NCI-H446 treated with DMSO at 0.1 percent for 48 hours (cell line): ENCODE results near the gene TYROBP.
"Not testable (repeated sequence)": the region's sequence is repeated elsewhere in the genome, so short reads cannot be mapped to it uniquely, and the experiment has no call there.

Source experiments
- DNase-seq: peaks from one replicate; lab custom pipeline; 2025; lab: John Stamatoyannopoulos, UW

TYROBP gene

DNA sequence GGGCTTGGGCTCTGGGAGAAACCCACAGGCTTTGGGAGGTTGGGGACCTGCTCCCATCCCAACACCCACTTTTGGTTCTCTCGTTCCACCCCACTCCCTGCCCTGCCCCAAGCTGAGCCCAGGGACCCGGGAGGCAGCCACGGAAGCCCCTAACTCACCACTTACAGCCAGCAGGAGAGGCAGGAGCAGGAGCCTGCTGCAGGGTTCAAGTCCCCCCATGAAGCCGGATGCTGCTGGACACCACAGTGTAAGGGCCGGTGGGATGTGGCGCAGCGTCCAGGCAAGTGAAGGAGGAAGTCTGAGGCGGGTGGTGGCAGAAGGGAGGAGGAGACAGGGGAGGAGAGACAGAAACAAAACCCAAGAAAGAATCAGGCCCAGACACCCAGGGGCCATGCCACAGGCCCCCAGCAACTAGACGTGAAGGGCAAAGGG is at the start of gene TYROBP:
TSS of gene TYROBP (minus strand) at position 286 of the 432 bp plus-strand sequence. CDS start at position 219, 67 bp downstream.
- no peak for DNase-seq

DNA sequence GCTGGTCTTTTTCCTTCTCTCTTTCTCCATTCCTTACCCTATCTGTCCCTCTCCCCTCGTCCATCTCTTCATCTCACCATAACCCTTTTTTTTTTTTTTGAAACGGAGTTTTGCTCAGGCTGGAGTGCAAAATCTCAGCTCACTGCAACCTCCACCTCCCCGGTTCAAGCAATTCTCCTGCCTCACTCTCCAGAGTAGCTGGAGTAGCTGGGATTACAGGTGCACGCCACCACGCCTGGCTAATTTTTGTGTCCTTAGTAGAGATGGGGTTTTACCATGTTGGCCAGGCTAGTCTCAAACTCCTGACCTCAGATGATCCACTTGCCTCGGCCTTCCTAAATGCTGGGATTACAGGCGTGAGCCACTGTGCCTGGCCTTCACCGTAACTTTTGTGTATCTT is 49.3 kb upstream of the TYROBP start:
- DNase-seq = not testable (repeated sequence)

DNA sequence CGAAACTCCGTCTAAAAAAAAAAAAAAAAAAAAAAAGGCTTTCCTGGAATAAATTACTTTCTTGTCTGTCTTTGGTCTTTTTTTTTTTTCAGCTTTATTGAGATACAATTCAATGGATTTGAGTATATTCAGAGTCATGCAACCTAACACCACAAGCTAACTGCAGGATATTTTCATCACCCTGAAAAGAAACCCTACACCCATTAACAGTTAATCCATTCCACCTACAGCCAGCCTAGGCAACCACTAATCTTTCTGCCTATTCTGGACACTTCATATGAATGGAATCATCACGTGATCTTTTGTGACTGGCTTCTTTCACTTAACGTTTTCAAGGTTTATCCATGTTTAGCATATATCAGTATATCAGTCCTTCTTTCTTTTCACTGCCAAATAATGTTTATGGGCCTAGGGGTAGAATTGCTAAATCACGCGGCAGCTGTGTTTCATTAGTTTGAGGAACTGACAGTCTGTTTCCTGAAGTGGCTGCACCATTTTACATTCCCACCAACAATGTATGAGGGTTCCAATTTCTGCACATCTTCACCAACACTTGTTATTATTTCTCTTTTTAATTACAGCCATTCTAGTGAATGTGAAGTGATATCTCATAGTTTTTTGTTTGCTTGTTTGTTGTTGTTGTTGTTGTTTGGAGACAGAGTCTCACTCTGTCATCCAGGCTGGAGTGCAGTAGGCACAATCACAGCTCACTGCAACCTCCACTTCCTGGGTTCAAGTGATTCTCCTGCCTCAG is 48.0 kb upstream of the TYROBP start:
- DNase-seq = no peak

DNA sequence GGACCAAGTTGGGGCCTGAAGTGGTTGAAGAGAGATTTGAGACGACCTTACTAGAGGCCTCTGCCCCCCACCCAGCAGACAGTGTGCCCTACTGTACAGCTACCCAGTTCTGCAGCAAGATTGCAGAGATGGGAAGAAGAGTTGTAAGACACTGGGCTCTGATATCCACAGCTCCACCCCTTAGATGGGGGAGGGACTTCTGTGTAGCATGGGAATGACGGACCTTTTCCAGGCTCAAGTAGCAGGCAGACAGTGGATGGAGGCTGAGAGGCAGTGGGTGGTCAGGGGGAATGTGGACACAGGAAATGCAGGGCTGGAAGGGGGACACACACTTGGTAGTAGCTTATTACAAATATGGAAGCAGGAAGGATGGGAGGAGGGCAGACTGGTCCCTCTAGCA is 41.0 kb upstream of the TYROBP start:
- no peak for DNase-seq

DNA sequence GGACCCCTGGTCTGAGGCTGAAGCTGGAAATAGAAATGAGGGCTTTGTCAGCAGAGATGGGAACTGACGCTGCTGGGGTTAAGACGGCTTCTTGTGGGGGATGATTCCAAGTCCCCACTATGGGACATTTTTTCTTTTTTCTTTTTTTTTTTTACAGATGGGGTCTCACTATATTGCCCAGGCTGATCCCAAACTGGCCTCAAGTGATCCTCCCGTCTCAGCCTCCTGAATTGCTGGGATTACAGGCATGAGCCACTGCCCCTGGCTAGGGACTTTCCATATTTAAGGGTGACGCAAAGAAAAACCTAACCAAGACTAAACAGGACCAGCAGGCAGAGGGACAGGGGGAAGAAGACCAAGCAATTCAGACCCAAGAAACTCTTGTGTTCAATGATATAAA is 38.1 kb upstream of the TYROBP start:
- no peak for DNase-seq

DNA sequence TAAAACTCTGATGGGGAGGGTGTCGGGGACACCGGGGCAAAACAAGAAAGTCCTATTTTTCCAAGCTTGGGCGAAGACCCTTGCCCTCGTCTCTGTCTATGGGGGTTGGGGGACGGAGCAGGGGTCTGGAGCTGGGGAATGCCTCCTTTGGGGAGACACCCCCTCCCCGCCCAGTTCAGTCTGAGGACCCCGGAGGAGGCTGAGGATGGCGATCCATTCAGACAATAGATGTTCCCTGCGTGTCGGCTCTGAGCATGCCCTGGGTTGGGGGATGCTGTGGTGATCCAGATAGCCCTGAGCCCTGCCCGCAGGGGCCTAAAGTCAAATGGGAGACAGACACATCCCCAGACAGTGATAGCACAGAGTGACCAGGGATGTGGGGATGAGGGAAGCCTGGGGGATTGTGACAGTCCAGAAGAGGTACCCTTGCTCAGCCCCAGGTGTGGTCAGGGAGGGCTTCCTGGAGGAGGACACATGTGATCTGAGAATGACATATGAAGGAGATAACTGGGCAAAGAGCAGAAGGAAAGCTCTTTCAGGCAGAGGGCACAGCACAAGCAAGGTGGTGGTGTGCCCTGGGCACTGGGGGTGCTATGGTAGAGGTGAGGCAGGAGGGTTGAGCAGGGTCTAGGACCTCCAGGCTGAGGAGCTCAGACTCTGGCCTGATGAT is 37.2 kb upstream of the TYROBP start:
- DNase-seq = no peak

DNA sequence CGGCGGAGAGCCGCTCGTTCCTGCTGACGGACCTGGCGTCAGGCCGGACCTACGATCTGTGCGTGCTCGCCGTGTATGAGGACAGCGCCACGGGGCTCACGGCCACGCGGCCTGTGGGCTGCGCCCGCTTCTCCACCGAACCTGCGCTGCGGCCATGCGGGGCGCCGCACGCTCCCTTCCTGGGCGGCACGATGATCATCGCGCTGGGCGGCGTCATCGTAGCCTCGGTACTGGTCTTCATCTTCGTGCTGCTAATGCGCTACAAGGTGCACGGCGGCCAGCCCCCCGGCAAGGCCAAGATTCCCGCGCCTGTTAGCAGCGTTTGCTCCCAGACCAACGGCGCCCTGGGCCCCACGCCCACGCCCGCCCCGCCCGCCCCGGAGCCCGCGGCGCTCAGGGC is 36.5 kb upstream of the TYROBP start:
- DNase-seq = no peak

DNA sequence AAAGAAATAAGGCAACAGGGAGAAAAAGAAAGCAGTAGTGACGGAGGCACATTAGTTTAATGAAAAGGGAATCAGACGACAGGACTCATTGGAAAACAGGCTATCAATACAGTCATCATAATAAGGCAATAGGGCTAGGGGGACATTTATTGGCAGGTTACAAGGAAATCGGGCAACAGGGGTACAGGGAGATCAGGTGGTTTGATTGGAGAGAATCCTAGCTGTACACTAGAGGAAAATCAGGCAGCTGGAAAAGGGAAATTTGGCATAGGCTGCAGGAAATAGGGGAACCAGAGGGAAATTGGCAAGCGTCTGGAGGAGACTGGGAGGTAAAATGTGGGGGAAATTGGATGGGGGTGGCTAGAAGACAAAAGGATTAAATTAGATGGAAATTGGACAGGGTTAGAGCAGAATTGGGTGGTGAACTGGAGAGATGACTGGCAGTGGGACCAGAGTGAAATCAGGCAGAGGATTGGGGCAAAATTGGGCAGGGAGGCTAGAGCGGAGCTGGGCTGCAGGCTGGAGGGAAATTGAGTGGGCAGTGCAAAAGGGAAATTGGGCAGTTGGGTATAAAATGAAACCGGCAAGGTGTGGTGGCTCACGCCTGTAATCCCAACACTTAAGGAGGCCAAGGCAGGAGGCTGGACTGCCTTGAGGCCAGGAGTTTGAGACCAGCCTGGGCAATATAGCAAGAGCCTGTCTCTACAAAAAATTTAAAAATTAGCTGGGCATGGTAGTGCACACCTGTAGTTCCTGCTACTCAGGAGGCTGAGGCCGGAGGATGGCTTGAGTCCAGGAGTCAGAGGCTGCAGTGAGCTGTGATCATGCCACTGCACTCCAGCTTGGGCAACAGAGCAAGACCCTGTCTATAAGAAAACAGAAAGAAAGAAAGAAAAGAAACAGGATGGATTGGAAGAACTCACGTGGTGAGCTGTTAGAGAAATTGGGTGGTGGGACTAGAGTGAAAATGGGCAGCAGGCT is 35.5 kb upstream of the TYROBP start:
- no peak for DNase-seq

DNA sequence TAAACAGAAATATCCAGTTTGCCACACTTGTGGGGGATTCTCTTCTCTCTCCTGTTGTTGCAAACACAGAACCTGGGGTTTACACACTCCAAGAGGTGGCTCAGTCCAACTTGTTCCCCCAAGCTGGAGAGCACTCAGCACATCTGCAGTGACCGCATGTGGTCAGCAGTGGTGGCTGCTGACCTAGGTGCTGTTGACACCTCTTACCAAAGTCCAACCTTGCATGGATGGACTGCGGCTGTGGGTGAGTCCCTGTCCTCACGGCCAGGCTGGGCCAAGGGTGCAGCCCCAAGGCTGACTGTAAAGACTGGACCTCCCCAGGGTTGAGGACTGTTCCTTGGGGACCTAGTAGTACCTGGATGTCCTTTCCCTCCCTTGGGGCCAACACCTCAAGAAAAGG is 34.1 kb upstream of the TYROBP start:
- no peak for DNase-seq

DNA sequence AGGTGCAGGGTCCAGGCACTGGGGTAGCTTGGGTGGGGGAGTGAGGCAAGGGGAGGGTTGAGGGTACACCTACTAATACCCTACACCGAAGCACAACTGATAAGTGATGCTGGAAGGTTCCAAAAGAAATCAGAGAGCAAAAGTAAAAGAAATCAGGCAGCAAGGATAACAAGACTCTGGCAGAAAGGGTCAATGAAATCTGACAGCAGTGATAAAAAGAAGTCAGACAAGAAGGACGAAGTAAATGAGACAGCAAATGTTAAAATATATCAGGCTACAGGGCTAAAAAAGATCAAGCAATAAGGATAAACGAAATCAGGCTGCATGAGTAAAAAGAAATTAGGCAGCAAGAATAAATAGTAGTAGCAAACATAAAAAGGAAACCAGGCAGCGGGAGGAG is 32.7 kb upstream of the TYROBP start:
- DNase-seq = no peak

DNA sequence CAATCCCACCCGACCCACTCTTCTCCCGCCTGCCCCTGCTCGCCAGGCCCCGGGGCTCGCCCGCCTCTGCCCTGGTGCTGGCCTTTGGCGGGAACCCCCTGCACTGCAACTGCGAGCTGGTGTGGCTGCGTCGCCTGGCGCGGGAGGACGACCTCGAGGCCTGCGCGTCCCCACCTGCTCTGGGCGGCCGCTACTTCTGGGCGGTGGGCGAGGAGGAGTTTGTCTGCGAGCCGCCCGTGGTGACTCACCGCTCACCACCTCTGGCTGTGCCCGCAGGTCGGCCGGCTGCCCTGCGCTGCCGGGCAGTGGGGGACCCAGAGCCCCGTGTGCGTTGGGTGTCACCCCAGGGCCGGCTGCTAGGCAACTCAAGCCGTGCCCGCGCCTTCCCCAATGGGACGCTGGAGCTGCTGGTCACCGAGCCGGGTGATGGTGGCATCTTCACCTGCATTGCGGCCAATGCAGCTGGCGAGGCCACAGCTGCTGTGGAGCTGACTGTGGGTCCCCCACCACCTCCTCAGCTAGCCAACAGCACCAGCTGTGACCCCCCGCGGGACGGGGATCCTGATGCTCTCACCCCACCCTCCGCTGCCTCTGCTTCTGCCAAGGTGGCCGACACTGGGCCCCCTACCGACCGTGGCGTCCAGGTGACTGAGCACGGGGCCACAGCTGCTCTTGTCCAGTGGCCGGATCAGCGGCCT is 32.1 kb upstream of the TYROBP start:
- no peak for DNase-seq

DNA sequence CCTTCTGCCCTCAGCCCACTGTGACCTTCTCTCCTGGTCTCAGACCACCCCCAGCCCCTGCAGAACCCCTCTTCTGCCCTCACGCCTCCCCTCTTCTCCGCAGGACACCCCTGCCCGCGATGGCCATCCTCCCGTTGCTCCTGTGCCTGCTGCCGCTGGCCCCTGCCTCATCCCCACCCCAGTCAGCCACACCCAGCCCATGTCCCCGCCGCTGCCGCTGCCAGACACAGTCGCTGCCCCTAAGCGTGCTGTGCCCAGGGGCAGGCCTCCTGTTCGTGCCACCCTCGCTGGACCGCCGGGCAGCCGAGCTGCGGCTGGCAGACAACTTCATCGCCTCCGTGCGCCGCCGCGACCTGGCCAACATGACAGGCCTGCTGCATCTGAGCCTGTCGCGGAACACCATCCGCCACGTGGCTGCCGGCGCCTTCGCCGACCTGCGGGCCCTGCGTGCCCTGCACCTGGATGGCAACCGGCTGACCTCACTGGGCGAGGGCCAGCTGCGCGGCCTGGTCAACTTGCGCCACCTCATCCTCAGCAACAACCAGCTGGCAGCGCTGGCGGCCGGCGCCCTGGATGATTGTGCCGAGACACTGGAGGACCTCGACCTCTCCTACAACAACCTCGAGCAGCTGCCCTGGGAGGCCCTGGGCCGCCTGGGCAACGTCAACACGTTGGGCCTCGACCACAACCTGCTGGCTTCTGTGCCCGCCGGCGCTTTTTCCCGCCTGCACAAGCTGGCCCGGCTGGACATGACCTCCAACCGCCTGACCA is 31.4 kb upstream of the TYROBP start:
- no peak for DNase-seq

DNA sequence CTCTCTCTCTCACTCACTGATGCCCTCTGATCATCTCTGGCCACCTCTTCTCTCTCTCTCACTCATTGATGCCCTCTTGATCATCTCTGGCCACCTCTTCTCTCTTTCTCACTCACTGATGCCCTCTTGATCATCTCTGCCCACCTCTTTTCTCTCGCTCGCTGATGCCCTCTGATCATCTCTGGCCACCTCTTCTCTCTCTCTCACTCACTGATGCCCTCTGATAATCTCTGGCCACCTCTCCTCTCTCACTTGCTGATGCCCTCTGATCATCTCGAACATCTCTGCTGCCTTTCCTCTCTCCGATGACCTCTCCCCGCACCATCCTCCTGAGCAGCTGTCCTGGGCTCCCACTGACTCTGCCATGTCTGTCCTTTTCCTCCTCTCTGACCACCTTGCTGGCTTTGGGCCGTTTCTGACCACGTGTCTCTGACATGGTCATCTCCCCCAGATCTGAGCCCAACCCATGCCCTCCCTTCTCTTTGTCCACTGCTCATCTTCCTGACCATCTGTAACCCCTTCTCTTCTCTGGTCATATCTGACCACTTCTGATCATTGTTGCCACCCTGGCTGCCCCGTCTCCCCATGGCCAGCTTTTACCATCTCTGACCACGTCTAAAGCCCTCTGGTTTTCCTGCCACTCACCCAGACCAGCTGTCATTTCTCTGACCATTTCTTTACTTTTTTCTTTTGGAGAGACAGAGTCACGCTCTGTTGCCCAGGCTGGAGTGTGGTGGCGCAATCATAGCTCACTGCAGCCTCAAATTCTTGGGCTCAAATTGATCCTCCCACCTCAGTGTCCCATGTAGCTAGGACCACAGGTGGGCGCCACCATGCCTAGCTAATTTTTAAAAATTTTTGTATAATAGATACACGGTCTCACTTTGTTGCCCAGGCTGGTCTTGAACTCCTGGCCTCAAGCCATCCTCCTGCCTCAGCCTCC is 30.5 kb upstream of the TYROBP start:
- DNase-seq = no peak

DNA sequence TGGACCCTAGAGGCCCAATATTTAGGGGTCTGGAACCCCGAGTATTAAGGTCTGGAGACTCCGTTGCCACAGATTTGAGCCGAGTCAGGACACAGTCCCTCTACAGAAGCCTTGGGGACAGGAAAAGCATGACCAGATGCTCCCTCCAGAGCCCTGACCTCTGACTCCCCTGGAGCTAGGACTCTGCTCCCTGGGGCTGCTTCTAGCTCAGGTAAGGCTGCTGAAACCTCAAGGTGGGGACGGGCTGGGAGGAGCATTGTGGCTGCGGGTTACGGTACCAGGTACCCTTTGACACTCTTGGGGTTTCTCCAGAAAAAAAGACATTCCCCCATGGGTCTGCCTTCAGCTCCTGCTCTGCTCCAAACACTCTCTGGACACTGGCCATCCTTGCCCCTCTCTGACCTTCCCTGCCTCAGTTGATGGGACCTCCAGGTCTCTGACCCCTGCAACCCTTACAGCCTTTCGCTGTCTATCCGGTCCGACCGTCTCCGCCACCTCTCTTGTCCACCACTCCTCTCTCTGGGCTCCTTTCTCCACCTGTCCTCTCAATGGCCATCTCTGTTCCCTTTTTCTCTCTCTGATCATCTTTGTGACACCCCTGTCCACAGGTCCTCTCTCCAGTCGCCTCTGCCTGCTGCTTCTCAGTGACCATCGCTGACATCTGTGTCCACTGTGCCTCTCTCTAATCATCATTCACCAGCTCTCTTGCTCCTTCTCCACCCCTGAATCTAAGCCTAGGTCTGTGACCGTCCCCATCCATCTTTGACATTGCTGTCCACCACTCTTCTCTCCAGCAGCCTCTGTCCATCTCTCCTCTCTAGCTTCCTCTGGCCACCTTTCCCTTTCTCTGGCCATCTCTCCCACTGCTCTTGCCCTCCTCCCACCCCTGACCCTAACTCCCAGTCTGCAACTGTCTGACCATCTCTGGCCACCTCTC is 29.5 kb upstream of the TYROBP start:
- no peak for DNase-seq

DNA sequence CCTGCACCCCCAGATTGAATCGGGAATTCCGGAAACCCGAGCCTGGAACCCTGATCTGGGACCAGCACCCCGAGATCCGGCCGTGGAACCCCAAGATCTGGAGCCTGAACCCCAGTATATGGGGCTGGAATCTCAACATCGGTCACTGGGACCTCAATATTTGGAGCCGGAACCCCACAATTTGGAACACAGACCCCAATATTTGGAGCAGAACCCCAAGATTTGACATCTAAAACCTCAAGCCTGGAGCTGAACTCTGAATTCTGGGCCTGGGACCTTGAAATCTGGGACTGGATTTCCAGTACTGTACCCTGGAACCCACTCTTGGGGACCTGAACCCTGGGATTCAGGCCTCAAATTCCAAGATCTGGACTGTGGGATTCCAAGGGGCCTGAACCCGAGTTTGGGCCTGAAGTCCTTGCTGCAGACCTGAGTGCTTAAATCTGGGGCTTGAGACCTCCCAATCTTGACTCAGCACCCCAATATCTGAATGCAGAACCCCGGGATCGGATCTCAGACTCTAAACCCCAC is 28.7 kb upstream of the TYROBP start:
- DNase-seq = no peak

DNA sequence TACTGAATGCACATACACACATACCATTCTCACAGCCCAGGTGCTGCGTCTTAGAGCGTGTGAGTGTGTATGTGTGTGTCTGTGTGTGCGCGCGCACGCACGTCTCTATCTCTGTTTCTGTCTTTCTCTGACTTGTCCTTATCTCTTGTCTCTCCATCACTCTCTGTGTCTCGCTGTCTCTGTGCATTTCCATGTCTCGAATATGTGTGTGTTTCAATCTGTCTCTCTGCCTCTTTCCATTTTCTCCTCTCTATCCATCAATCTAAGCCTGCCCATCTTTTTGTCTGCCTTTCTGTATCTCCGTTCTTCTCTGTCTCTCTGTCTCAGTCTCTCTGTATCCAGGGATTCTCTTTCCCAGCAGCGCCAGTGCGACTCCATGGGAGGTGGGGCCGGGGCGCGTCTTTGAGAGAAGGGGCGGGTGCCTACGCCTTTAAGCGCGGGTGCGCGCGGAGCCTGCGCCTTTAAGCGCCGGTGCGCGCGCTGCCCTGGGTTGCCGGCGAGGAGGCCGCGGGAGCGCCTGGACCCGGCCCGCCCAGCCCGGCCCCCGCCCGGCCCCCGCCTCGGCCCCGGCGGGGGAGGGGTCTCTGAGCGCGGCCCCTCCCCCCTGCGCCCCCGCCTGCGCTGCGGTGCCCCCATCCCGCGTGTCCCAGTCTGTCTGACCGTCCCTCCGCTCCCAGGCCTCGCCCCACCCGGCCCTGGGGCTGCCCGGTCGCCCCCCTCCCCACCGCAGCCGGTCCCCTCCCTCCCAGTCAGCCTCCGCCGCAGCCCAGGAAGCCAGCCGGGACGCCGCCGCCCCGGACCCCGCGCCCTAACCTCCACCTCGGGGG is 28.0 kb upstream of the TYROBP start, which contains the start of gene LRFN3:
TSS of gene LRFN3 (plus strand) at position 464 of the 827 bp plus-strand sequence. CDS start 3,052 bp downstream, outside the sequence.
- peak; percentile 41 for DNase-seq

DNA sequence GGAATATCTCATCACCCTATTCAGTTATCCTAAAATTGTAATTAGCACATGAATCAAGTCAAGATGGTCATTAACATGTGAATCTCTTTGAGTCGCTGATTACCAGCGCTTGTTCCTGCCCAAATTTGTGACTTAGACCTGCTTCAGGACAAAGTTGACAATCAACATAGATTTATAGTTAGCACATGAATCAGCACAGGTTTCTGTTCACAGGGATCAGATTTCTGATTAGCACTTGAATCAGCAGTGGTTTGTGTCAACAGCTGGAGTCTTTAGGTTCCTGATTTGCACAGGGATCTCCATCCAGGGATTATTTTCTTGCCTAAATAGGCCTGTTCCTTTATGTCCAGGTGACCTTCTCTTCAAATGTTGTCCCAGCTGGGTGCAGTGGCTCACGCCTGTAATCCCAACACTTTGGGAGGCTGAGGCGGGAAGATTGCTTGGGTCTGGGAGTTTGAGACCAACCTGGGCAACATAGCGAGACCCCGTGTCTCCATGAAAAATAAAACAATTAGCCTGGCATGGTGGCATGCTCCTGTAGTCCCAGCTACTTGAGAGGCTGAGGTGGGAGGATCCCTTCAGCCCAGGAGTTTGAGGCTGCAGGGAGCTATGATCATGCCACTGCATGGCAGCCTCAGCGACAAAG is 24.3 kb upstream of the TYROBP start:
- DNase-seq = no peak
